ENCODE data around the gene FGD3.

DNA sequence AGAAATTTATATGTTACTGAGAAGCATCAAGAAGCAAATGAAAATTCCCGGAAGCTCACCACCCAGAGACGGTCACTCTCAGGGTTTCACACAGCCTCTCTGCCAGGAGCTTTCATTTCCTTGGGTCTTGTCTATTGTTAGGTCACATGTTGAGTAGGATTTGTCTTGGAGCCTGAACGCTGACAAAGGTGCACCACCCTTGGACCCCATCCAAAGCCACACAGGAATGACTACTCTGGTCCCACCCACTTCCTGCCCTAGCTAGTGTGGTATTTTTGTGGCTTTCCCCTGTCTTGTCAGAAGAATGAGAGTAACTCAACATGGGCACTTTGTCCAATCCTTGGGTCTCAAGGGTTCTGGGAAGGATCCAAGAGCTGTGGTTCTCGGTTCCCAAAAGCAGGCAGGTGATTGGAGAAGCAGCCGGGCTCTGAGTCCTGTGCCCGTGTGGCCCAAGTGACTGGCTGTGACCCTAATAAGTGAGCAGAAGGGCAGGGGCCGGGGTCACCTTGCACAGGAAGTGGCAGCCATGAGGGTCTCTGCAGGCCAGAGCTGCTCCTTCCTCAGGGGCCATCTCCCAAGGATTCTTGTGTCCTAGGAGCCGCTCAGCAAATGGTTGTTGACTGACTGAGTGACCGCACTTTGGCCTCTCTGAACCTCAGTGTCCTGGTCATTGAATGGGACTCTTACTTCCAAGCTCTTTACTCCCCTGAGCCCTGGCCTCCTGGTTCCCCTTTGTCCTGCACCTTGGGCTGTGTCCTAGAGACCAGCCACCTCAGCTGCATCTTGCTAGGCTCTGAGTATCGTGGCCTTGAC lies 6.9 kb downstream of the FGD3 start:
- no peak for TF ChIP-seq GATA2 (IDR thresholded peaks at IDR 0.05; ENCODE audit: low read depth, low read length)
- no peak for TF ChIP-seq GATA3 (IDR thresholded peaks at IDR 0.05; ENCODE audit: low read depth, low read length)
